Endodermal cell (in vitro differentiated cells): ENCODE measurements around the gene FCHO1. TPM values are rescaled to one million over a fixed set of nuclear protein-coding genes. Genes with fewer than 3 reads are reported as not detected.

Experiments
- DNase-seq: peaks from one replicate; pipeline ENCODE4 v3.0.0-alpha.2; 2017
- H3K27ac ChIP-seq: 2 replicates; pipeline ENCODE4 v1.5.1; 2013; ENCODE audit warnings: mild to moderate bottlenecking, low read depth, low read length, moderate library complexity
- H3K27me3 ChIP-seq: 2 replicates; pipeline ENCODE4 v1.6.1; 2013; ENCODE audit warnings: mild to moderate bottlenecking, low read length, moderate library complexity; ENCODE audit not compliant: insufficient read depth, control insufficient read depth, poor library complexity, severe bottlenecking
- H3K36me3 ChIP-seq: 2 replicates; pipeline ENCODE4 v1.7.0; 2013; ENCODE audit warnings: mild to moderate bottlenecking, low read length, moderate library complexity; ENCODE audit not compliant: control insufficient read depth, insufficient read depth
- H3K4me1 ChIP-seq: one replicate; pipeline ENCODE4 v1.7.0; 2013; ENCODE audit warnings: low read length; ENCODE audit not compliant: control insufficient read depth, insufficient read depth
- H3K4me3 ChIP-seq: 2 replicates; pipeline ENCODE4 v1.5.1; 2013; ENCODE audit warnings: mild to moderate bottlenecking, low read length, moderate library complexity
- H3K9ac ChIP-seq: 2 replicates; pipeline ENCODE4 v1.6.1; 2013; ENCODE audit warnings: mild to moderate bottlenecking, low read length, moderate library complexity; ENCODE audit not compliant: poor library complexity, severe bottlenecking; ENCODE audit errors: extremely low read depth
- H3K9me3 ChIP-seq: 2 replicates; pipeline ENCODE4 v1.6.1; 2013; ENCODE audit warnings: mild to moderate bottlenecking, low read length, moderate library complexity; ENCODE audit not compliant: control insufficient read depth
- H3K27ac Mint-ChIP-seq: 2 replicates; pipeline ENCODE4 v1.8.0; 2020; ENCODE audit warnings: mixed read lengths
- H3K27me3 Mint-ChIP-seq: 2 replicates; pipeline ENCODE4 v1.8.0; 2021; ENCODE audit warnings: mild to moderate bottlenecking, mixed read lengths; ENCODE audit not compliant: insufficient read depth
- H3K36me3 Mint-ChIP-seq: 2 replicates; pipeline ENCODE4 v1.8.0; 2020; ENCODE audit warnings: low read depth, mixed read lengths
- H3K4me1 Mint-ChIP-seq: 2 replicates; pipeline ENCODE4 v1.8.0; 2020; ENCODE audit warnings: mixed read lengths
- H3K4me3 Mint-ChIP-seq: 2 replicates; pipeline ENCODE4 v1.8.0; 2020; ENCODE audit warnings: mild to moderate bottlenecking, moderate library complexity, mixed read lengths
- H3K9me3 Mint-ChIP-seq: 2 replicates; pipeline ENCODE4 v1.8.0; 2020; ENCODE audit warnings: mild to moderate bottlenecking, mixed read lengths
- WGBS, 2 experiments: methylation state at CpG; one replicate each; pipeline versions ENCODE4 v1.1.5 to v1.1.7; 2013; ENCODE audit warnings: missing lambda C conversion rate in 2 of 2, mixed read lengths in 1 of 2; ENCODE audit not compliant: insufficient coverage in 1 of 2, insufficient read length in 1 of 2; 5-methylcytosine and 5-hydroxymethylcytosine counted together
- total RNA-seq, 2 donors: library from RNA; stranded (reverse); fragmentation: NEBNext Ultra II Directional in 1 of 2; extraction: Animal tissue kit (Norgen Biotek cat#: 25700) in 1 of 2; gene quantifications; 2 replicates in 1 of 2; 3 replicates in 1 of 2; pipeline ENCODE4 v1.2.1, GENCODE V29; 2021
- TF ChIP-seq, protein P1 (sequence below): fragments of 200-600 bp; sonication (generic); conservative IDR thresholded peaks from 2 replicates; pipeline ENCODE4 v1.5.0; 2021; ENCODE audit warnings: antibody characterized with exemption, mild to moderate bottlenecking

FCHO1 gene
- total RNA-seq, 2 donors from 2014 or later = 8.5 to 10.2 TPM

DNA sequence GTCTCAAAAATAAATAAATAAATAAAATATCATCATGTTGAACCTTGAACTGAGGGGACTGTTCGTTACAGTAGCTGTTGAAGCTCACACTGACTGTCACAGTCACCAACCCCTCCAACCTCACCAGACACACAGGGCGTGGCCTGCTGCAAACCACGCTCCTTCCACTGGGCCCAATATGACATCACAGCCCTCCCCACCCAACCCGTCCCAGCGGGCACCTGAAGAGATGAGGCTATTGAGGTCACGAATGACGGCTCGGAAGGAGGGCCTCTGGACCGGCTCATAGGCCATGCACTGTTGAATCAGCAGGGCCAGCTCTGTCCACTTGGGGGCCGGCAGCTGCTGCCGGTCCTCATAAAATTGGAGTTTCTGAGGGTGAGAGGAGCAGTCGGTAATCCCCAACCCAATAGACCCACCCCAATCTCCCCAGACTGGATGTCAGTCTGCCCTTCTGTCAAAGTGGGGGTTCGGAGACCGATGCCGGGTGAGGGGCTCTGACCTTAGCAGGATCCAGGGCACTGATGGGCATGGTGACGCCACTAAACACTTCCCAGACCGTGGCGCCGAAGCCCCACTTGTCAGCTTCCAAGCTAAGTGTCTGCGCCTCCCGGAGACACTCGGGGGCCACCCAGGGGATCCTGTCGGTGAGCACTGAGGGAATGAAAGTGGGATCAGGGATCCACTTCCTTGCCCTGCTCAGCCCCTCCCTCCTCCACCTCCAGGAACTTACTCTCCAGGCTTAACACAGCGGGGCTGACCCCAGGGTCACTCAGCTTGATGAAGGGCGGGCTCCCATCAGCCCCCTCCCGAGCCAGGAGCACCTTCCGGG lies 83.3 kb downstream of the FCHO1 start:
- peak; percentile 72 for DNase-seq

GRCh38 chr19:17835182-17836006 lies 84.1 kb downstream of the FCHO1 start:
- no peak overlapping the region for H3K4me3 Mint-ChIP-seq
- DNase-seq = no peak
- H3K27ac Mint-ChIP-seq = no peak overlapping the region
- 71 to 79% methylated on average over 5 to 8 of the region's 8 CpGs for WGBS, 2 experiments
- peaks cover 27% of the 10 kb centered on the region for H3K27me3 ChIP-seq
- H3K9me3 ChIP-seq = no peaks in the 10 kb centered on the region
- no peaks in the 10 kb centered on the region for H3K36me3 Mint-ChIP-seq
- TF ChIP-seq, protein P1, sequence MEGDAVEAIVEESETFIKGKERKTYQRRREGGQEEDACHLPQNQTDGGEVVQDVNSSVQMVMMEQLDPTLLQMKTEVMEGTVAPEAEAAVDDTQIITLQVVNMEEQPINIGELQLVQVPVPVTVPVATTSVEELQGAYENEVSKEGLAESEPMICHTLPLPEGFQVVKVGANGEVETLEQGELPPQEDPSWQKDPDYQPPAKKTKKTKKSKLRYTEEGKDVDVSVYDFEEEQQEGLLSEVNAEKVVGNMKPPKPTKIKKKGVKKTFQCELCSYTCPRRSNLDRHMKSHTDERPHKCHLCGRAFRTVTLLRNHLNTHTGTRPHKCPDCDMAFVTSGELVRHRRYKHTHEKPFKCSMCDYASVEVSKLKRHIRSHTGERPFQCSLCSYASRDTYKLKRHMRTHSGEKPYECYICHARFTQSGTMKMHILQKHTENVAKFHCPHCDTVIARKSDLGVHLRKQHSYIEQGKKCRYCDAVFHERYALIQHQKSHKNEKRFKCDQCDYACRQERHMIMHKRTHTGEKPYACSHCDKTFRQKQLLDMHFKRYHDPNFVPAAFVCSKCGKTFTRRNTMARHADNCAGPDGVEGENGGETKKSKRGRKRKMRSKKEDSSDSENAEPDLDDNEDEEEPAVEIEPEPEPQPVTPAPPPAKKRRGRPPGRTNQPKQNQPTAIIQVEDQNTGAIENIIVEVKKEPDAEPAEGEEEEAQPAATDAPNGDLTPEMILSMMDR = no peak
- H3K9me3 Mint-ChIP-seq = no peaks in the 10 kb centered on the region
- no peak overlapping the region for H3K9ac ChIP-seq
- H3K4me1 ChIP-seq = no peaks in the 10 kb centered on the region
- H3K4me3 ChIP-seq = no peak overlapping the region
- no peak overlapping the region for H3K27ac ChIP-seq
- no peaks in the 10 kb centered on the region for H3K36me3 ChIP-seq
- H3K27me3 Mint-ChIP-seq = peaks cover 47% of the 10 kb centered on the region
- H3K4me1 Mint-ChIP-seq = peaks cover 5% of the 10 kb centered on the region

More for the DNA sequence above, 83.3 kb downstream of the FCHO1 start:
- 81% methylated on average over 8 to 27 of the region's 27 CpGs for WGBS, 2 experiments
- Histone ChIP-seq H3K9ac (no peak overlapping the region), H3K4me1 (no peaks in the 10 kb centered on the region), H3K4me3 (no peak overlapping the region), H3K27me3 (peaks cover 20% of the 10 kb centered on the region), H3K36me3 (no peaks in the 10 kb centered on the region), H3K9me3 (no peaks in the 10 kb centered on the region), H3K27ac (no peak overlapping the region)
- TF ChIP-seq, protein P1 = peak; percentile 62
- H3K9me3 Mint-ChIP-seq = no peaks in the 10 kb centered on the region
- no peak overlapping the region for H3K27ac Mint-ChIP-seq
- no peak overlapping the region for H3K4me3 Mint-ChIP-seq
- peaks cover 8% of the 10 kb centered on the region for H3K4me1 Mint-ChIP-seq
- H3K27me3 Mint-ChIP-seq = peaks cover 42% of the 10 kb centered on the region
- H3K36me3 Mint-ChIP-seq = no peaks in the 10 kb centered on the region

GRCh38 chr19:17836530-17836929 lies 85.3 kb downstream of the FCHO1 start:
- no peaks in the 10 kb centered on the region for H3K9me3 ChIP-seq
- Mint-ChIP-seq H3K9me3 (no peaks in the 10 kb centered on the region), H3K27ac (no peak overlapping the region), H3K4me1 (peaks cover 8% of the 10 kb centered on the region), H3K4me3 (no peak overlapping the region), H3K27me3 (peaks cover 53% of the 10 kb centered on the region), H3K36me3 (no peaks in the 10 kb centered on the region)
- TF ChIP-seq, protein P1 = no peak
- no peak overlapping the region for H3K27ac ChIP-seq
- no peak overlapping the region for H3K4me3 ChIP-seq
- H3K9ac ChIP-seq = no peak overlapping the region
- H3K27me3 ChIP-seq = peaks cover 33% of the 10 kb centered on the region
- DNase-seq = no peak
- no peaks in the 10 kb centered on the region for H3K36me3 ChIP-seq
- H3K4me1 ChIP-seq = no peaks in the 10 kb centered on the region
- 71 to 82% methylated on average over 3 to 4 of the region's 4 CpGs for WGBS, 2 experiments
